HEK293 (cell line): ENCODE measurements around the gene NEAT1.

Experiments used
- CTCF ChIA-PET: fragments of 350-600 bp; formaldehyde crosslinking; extraction: SDS; loops from one replicate; lab custom pipeline; 2021; ENCODE audit warnings: antibody characterized with exemption; lab: Yijun Ruan, JAX
- POLR2A ChIA-PET: fragments of 300-600 bp; formaldehyde crosslinking; extraction: SDS; loops from one replicate; lab custom pipeline; 2020; ENCODE audit warnings: antibody characterized with exemption, inconsistent platforms; lab: Yijun Ruan, JAX
- H3K27ac ChIP-seq: fragments of 200-500 bp; sonication (Bioruptor generic); 2 replicates; pipeline ENCODE4 v1.5.1; 2014; ENCODE audit warnings: low read depth, low read length, control low read depth, inconsistent platforms; ENCODE audit errors: extremely low read depth
- H3K36me3 ChIP-seq, 2 experiments: fragments of 200-500 bp in 1 of 2; sonication (Bioruptor generic) in 1 of 2; 1 replicate in 1 of 2; 2 replicates in 1 of 2; pipeline ENCODE4 v1.5.1; 2014 to 2017; ENCODE audit warnings: inconsistent platforms in 2 of 2, low read length in 2 of 2; ENCODE audit not compliant: control insufficient read depth in 2 of 2, insufficient read depth in 1 of 2
- H3K4me1 ChIP-seq: fragments of 200-500 bp; sonication (Bioruptor generic); 2 replicates; pipeline ENCODE4 v1.5.1; 2014; ENCODE audit warnings: mild to moderate bottlenecking, low read length, inconsistent platforms; ENCODE audit not compliant: control insufficient read depth, insufficient read depth
- H3K4me3 ChIP-seq: 2 replicates; pipeline ENCODE4 v1.5.1; 2011; ENCODE audit warnings: low read depth, mild to moderate bottlenecking, control low read depth, low read length, moderate library complexity
- H3K9me3 ChIP-seq: fragments of 200-500 bp; sonication (Bioruptor generic); 2 replicates; pipeline ENCODE4 v1.5.1; 2014; ENCODE audit warnings: low read depth, low read length, inconsistent platforms; ENCODE audit not compliant: control insufficient read depth, insufficient read depth
- FEZF1 ChIP-seq: fragments of 450-650 bp; formaldehyde crosslinking; IDR thresholded peaks from 2 replicates; pipeline ENCODE4 v1.5.1; 2016; ENCODE audit warnings: missing biosample characterization, missing genetic modification characterization
- HOXA7 ChIP-seq: sonication (generic); formaldehyde crosslinking; IDR thresholded peaks from 2 replicates; pipeline ENCODE4 v1.8.1; 2022; ENCODE audit warnings: missing genetic modification reagents, borderline replicate concordance
- KLF10 ChIP-seq: fragments of 450-650 bp; IDR thresholded peaks from 2 replicates; pipeline ENCODE4 v1.5.1; 2018; ENCODE audit warnings: missing biosample characterization, mild to moderate bottlenecking, missing genetic modification characterization
- MYNN ChIP-seq: fragments of 450-650 bp; formaldehyde crosslinking; IDR thresholded peaks from 2 replicates; pipeline ENCODE4 v1.5.1; 2016; ENCODE audit warnings: missing biosample characterization, missing genetic modification characterization, borderline replicate concordance
- MZF1 ChIP-seq: fragments of 450-650 bp; formaldehyde crosslinking; IDR thresholded peaks from 2 replicates; pipeline ENCODE4 v1.5.1; 2017; ENCODE audit warnings: missing biosample characterization, missing genetic modification characterization, borderline replicate concordance
- PRDM1 ChIP-seq: fragments of 450-650 bp; formaldehyde crosslinking; IDR thresholded peaks from 2 replicates; pipeline ENCODE4; 2016; ENCODE audit warnings: missing biosample characterization, missing genetic modification characterization
- SALL2 ChIP-seq: fragments of 450-650 bp; formaldehyde crosslinking; IDR thresholded peaks from 2 replicates; pipeline ENCODE4 v1.5.0; 2017; ENCODE audit warnings: missing biosample characterization, mild to moderate bottlenecking, missing genetic modification characterization, borderline replicate concordance
- ZBTB1 ChIP-seq: fragments of 450-650 bp; formaldehyde crosslinking; IDR thresholded peaks from 2 replicates; pipeline ENCODE4 v1.5.1; 2016; ENCODE audit warnings: missing biosample characterization, missing genetic modification characterization
- ZBTB17 ChIP-seq: fragments of 450-650 bp; formaldehyde crosslinking; IDR thresholded peaks from 2 replicates; pipeline ENCODE4 v1.5.1; 2016; ENCODE audit warnings: missing biosample characterization, missing genetic modification characterization
- ZNF114 ChIP-seq: fragments of 450-650 bp; formaldehyde crosslinking; IDR thresholded peaks from 2 replicates; pipeline ENCODE4 v1.5.0; 2017; ENCODE audit warnings: missing biosample characterization, missing genetic modification characterization
- ZNF223 ChIP-seq: fragments of 450-650 bp; formaldehyde crosslinking; IDR thresholded peaks from 2 replicates; pipeline ENCODE4 v1.5.1; 2016; ENCODE audit warnings: missing biosample characterization, missing genetic modification characterization
- ZNF266 ChIP-seq: fragments of 450-650 bp; formaldehyde crosslinking; IDR thresholded peaks from 2 replicates; pipeline ENCODE4 v1.5.1; 2016; ENCODE audit warnings: missing biosample characterization, missing genetic modification characterization, low read depth
- ZNF341 ChIP-seq: fragments of 450-650 bp; formaldehyde crosslinking; IDR thresholded peaks from 2 replicates; pipeline ENCODE4; 2016; ENCODE audit warnings: low read depth, missing biosample characterization, missing genetic modification characterization
- ZNF423 ChIP-seq: fragments of 450-650 bp; formaldehyde crosslinking; IDR thresholded peaks from 2 replicates; pipeline ENCODE4 v1.5.1; 2016; ENCODE audit warnings: missing biosample characterization, missing genetic modification characterization
- ZNF529 ChIP-seq: fragments of 450-650 bp; formaldehyde crosslinking; IDR thresholded peaks from 2 replicates; pipeline ENCODE4 v1.5.1; 2017; ENCODE audit warnings: missing genetic modification characterization, missing biosample characterization; ENCODE audit not compliant: insufficient replicate concordance
- ZNF544 ChIP-seq: fragments of 450-650 bp; formaldehyde crosslinking; IDR thresholded peaks from 2 replicates; pipeline ENCODE4 v1.5.0; 2017; ENCODE audit warnings: missing biosample characterization, missing genetic modification characterization
- ZNF558 ChIP-seq: fragments of 450-650 bp; formaldehyde crosslinking; IDR thresholded peaks from 2 replicates; pipeline ENCODE4 v1.5.1; 2016; ENCODE audit warnings: missing biosample characterization, missing genetic modification characterization
- ZNF571 ChIP-seq: fragments of 450-650 bp; formaldehyde crosslinking; IDR thresholded peaks from 2 replicates; pipeline ENCODE4 v1.5.0; 2017; ENCODE audit warnings: missing biosample characterization, missing genetic modification characterization
- ZNF585B ChIP-seq: fragments of 450-650 bp; formaldehyde crosslinking; IDR thresholded peaks from 2 replicates; pipeline ENCODE4 v1.5.1; 2016; ENCODE audit warnings: missing biosample characterization, missing genetic modification characterization
- ZNF670 ChIP-seq: fragments of 450-650 bp; formaldehyde crosslinking; IDR thresholded peaks from 2 replicates; pipeline ENCODE4 v1.5.1; 2016; ENCODE audit warnings: missing biosample characterization, missing genetic modification characterization, low read depth
- TF ChIP-seq, protein P1 (sequence below): fragments of 450-650 bp; formaldehyde crosslinking; IDR thresholded peaks from 2 replicates; pipeline ENCODE4 v1.5.1; 2016; ENCODE audit warnings: missing biosample characterization, missing genetic modification characterization
- TF ChIP-seq, protein P2 (sequence below): IDR thresholded peaks from 2 replicates; pipeline ENCODE4 v1.6.1; 2011; ENCODE audit warnings: mild to moderate bottlenecking, low read depth, low read length, borderline replicate concordance
- TF ChIP-seq, protein P3 (sequence below): fragments of 450-650 bp; formaldehyde crosslinking; optimal IDR thresholded peaks from 2 replicates; pipeline ENCODE3; 2016; ENCODE audit warnings: missing biosample characterization, mild to moderate bottlenecking, missing genetic modification characterization
- TF ChIP-seq, protein P4 (sequence below): fragments of 450-650 bp; formaldehyde crosslinking; IDR thresholded peaks from 2 replicates; pipeline ENCODE4; 2016; ENCODE audit warnings: missing biosample characterization, missing genetic modification characterization
- TF ChIP-seq, protein P5 (sequence below): fragments of 450-650 bp; formaldehyde crosslinking; IDR thresholded peaks from 2 replicates; pipeline ENCODE4 v1.5.1; 2016; ENCODE audit warnings: missing biosample characterization, missing genetic modification characterization, borderline replicate concordance
- TF ChIP-seq, protein P6 (sequence below): fragments of 450-650 bp; formaldehyde crosslinking; IDR thresholded peaks from 2 replicates; pipeline ENCODE4 v1.5.1; 2016; ENCODE audit warnings: missing biosample characterization, missing genetic modification characterization

The NEAT1 gene

DNA sequence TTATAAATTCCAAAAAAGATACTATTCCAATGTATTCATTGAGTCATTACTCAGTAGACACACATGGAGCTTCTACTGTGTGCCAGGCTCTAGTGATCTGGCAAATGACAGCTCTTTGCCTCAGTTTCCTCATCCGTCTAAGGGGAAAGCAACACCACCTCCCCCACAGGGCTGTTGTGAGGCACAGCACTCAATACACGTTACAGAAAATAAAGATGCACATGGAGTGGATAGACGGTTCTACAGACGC is 69.7 kb downstream of the NEAT1 start:
- Histone ChIP-seq H3K4me3 (no peak overlapping the region), H3K27ac (peak overlapping the region; percentile 62), H3K36me3 (no peaks in the 10 kb centered on the region), H3K9me3 (no peaks in the 10 kb centered on the region), H3K4me1 (peaks cover 34% of the 10 kb centered on the region)
- no peak for TF ChIP-seq ZNF670
- TF ChIP-seq ZNF266 (tag by site-specific recombination): no peak
- TF ChIP-seq ZNF544: no peak
- TF ChIP-seq FEZF1 (tag by site-specific recombination): no peak
- TF ChIP-seq, protein P1, sequence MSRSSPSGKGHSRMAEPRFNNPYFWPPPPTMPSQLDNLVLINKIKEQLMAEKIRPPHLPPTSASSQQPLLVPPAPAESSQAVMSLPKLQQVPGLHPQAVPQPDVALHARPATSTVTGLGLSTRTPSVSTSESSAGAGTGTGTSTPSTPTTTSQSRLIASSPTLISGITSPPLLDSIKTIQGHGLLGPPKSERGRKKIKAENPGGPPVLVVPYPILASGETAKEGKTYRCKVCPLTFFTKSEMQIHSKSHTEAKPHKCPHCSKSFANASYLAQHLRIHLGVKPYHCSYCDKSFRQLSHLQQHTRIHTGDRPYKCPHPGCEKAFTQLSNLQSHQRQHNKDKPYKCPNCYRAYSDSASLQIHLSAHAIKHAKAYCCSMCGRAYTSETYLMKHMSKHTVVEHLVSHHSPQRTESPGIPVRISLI (tag by site-specific recombination): no peak
- TF ChIP-seq, protein P2, sequence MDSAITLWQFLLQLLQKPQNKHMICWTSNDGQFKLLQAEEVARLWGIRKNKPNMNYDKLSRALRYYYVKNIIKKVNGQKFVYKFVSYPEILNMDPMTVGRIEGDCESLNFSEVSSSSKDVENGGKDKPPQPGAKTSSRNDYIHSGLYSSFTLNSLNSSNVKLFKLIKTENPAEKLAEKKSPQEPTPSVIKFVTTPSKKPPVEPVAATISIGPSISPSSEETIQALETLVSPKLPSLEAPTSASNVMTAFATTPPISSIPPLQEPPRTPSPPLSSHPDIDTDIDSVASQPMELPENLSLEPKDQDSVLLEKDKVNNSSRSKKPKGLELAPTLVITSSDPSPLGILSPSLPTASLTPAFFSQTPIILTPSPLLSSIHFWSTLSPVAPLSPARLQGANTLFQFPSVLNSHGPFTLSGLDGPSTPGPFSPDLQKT: no peak
- no peak for TF ChIP-seq ZBTB17 (tag by site-specific recombination)
- POLR2A ChIA-PET: interaction anchor here (1.1 to 28.2 kb wide), 6 partner anchors 10 to 70 kb away, joined by 3 to 1129 read pairs (median 18); partner anchors contain the start of genes MALAT1 and NEAT1
- CTCF ChIA-PET: interaction anchor here (0.5 to 1.4 kb wide), 6 partner anchors 13 to 126 kb away, joined by 3 to 8 read pairs (median 4); no protein-coding TSS in a partner anchor

DNA sequence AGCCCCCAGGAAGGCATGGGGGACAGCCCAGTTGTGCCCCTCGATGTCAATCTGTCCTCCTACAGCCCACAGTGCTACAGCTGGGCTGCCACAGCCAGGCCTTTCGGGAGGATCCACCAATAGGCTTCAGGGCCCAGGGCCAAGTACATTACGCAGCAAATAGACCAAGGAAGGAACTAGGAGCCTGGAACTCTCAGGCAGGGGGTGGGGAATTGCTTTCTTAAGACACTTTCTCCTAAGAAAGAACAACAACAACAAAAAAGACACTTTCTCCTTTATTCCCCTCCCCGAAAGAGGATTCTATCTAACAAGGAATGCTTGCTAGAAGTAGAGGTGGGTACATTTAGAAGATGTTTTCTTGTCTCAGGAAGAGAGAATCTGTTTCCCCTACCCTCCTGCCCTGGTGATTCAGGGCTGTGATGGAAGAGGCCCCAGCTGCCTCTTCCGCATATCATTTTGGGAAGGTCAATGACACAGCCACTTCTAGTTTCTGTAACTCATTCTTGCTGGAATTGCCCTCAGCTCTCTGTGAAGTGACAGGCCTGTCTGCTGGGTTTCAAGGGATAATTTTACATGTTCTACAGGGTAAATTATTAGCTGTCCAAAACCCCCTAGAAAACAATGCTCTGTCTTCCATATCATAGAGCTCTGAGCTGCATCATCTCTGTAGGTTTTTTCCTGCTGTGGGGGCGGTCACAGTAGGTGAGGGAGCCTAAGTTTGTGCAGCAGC is 70.2 kb downstream of the NEAT1 start:
- ChIA-PET POLR2A (interaction anchor here (0.7 to 28.2 kb wide), 7 partner anchors 10 to 70 kb away, joined by 3 to 1129 read pairs (median 5); partner anchors contain the start of genes MALAT1 and NEAT1), CTCF (interaction anchor here (0.5 to 1.3 kb wide), 7 partner anchors 13 to 126 kb away, joined by 3 to 6 read pairs (median 4); no protein-coding TSS in a partner anchor)
- no peak overlapping the region for H3K4me3 ChIP-seq
- H3K9me3 ChIP-seq: no peaks in the 10 kb centered on the region
- H3K36me3 ChIP-seq: no peaks in the 10 kb centered on the region
- peak overlapping the region; percentile 62 for H3K27ac ChIP-seq
- H3K4me1 ChIP-seq: peaks cover 34% of the 10 kb centered on the region
- no peak for TF ChIP-seq HOXA7
- TF ChIP-seq MYNN (tag by site-specific recombination): no peak
- no peak for TF ChIP-seq ZNF571
- TF ChIP-seq, protein P3, sequence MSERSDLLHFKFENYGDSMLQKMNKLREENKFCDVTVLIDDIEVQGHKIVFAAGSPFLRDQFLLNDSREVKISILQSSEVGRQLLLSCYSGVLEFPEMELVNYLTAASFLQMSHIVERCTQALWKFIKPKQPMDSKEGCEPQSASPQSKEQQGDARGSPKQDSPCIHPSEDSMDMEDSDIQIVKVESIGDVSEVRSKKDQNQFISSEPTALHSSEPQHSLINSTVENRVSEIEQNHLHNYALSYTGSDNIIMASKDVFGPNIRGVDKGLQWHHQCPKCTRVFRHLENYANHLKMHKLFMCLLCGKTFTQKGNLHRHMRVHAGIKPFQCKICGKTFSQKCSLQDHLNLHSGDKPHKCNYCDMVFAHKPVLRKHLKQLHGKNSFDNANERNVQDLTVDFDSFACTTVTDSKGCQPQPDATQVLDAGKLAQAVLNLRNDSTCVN (tag by site-specific recombination): no peak
- TF ChIP-seq, protein P4, sequence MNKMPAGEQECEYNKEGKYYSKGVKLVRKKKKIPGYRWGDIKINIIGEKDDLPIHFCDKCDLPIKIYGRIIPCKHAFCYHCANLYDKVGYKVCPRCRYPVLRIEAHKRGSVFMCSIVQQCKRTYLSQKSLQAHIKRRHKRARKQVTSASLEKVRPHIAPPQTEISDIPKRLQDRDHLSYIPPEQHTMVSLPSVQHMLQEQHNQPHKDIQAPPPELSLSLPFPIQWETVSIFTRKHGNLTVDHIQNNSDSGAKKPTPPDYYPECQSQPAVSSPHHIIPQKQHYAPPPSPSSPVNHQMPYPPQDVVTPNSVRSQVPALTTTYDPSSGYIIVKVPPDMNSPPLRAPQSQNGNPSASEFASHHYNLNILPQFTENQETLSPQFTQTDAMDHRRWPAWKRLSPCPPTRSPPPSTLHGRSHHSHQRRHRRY: no peak
- TF ChIP-seq ZNF558 (tag by site-specific recombination): no peak
- TF ChIP-seq ZNF585B (tag by site-specific recombination): no peak
- TF ChIP-seq ZNF223 (tag by site-specific recombination): no peak
- no peak for TF ChIP-seq KLF10
- no peak for TF ChIP-seq ZNF341
- TF ChIP-seq, protein P5, sequence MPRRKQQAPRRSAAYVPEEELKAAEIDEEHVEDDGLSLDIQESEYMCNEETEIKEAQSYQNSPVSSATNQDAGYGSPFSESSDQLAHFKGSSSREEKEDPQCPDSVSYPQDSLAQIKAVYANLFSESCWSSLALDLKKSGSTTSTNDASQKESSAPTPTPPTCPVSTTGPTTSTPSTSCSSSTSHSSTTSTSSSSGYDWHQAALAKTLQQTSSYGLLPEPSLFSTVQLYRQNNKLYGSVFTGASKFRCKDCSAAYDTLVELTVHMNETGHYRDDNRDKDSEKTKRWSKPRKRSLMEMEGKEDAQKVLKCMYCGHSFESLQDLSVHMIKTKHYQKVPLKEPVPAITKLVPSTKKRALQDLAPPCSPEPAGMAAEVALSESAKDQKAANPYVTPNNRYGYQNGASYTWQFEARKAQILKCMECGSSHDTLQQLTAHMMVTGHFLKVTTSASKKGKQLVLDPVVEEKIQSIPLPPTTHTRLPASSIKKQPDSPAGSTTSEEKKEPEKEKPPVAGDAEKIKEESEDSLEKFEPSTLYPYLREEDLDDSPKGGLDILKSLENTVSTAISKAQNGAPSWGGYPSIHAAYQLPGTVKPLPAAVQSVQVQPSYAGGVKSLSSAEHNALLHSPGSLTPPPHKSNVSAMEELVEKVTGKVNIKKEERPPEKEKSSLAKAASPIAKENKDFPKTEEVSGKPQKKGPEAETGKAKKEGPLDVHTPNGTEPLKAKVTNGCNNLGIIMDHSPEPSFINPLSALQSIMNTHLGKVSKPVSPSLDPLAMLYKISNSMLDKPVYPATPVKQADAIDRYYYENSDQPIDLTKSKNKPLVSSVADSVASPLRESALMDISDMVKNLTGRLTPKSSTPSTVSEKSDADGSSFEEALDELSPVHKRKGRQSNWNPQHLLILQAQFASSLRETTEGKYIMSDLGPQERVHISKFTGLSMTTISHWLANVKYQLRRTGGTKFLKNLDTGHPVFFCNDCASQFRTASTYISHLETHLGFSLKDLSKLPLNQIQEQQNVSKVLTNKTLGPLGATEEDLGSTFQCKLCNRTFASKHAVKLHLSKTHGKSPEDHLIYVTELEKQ (tag by site-specific recombination): no peak
- no peak for TF ChIP-seq ZBTB1 (tag by site-specific recombination)
- TF ChIP-seq, protein P6, sequence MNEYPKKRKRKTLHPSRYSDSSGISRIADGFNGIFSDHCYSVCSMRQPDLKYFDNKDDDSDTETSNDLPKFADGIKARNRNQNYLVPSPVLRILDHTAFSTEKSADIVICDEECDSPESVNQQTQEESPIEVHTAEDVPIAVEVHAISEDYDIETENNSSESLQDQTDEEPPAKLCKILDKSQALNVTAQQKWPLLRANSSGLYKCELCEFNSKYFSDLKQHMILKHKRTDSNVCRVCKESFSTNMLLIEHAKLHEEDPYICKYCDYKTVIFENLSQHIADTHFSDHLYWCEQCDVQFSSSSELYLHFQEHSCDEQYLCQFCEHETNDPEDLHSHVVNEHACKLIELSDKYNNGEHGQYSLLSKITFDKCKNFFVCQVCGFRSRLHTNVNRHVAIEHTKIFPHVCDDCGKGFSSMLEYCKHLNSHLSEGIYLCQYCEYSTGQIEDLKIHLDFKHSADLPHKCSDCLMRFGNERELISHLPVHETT (tag by site-specific recombination): no peak
- TF ChIP-seq SALL2 (tag by site-specific recombination): no peak
- peak; percentile 84 for TF ChIP-seq PRDM1 (tag by site-specific recombination)
- no peak for TF ChIP-seq ZNF114
- no peak for TF ChIP-seq ZNF423
- TF ChIP-seq ZNF529 (tag by site-specific recombination): no peak
- no peak for TF ChIP-seq MZF1 (tag by site-specific recombination)
